Stimulated activated CD8-positive, alpha-beta memory T cell treated with anti-CD3 and anti-CD28 coated beads, Interleukin-15, amount 100 ng/mL, for 24 hours (primary cell): ENCODE data around the gene MAG.

Experiments used
- DNase-seq: peaks from one replicate; pipeline ENCODE4 v3.0.0-alpha.2; 2020; ENCODE audit warnings: low read depth

Gene MAG

DNA sequence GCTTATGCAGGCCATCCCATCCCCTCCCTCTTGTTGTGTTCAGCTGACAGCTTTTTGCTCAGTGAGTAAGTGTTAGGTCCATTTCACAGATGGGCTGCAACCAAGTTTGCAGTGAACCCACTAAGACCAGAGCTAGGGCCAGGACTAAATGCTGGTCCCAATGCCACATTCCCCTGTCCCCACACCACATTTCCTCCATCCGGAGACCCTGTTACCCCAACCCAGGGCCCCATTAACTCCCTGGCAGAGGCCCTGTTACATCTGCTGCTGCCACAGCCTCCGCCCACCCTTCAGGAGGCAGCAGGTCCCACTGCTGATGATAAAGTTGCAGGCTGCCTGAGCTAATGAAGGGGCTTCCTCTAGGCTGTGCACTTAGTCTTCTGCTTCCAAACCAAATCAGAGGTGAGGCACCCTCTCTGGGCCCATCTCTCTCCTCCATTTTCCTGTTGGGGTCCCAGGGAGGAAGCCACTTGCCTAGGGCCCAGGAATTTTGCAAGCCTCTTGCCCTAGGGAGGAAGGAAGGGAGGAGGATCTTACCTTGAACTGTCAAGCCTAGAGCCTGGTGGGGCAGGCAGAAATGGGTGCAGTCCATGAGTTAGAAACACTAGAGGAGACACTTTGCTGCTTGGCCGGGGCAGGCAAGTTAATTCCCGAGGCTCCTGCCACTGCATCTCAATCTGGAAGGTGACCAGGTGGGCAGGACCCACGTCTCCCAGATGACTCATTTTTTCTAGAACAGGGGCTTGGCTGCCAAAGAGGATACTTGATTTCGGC, 26.6 kb upstream of the MAG start:
- no peak for DNase-seq

DNA sequence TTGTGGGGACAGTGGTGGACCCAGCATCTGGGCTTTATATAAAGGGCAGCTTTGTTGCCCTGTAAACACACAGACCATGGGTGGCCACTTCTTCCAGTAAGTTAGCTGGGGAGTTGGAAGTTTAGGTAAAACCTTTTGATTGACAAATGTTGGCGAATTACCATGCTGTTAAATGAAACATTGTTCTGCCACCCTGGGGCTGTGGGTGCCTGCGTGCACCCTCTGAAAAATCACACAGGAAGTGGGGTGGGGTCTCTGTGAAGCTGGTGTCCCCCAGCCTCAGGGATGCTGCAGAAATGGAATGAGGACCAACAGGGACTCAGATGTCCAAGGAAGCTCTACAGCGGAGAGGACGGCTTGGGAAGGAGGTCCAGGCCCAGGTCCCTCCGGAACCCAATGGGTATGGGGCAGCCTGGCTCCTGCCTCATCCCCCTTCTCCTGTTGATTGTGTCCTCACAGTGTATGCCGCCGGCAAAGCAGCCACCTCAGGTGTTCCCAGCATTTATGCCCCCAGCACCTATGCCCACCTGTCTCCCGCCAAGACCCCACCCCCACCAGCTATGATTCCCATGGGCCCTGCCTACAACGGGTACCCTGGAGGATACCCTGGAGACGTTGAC, 26.0 kb upstream of the MAG start:
- no peak for DNase-seq

DNA sequence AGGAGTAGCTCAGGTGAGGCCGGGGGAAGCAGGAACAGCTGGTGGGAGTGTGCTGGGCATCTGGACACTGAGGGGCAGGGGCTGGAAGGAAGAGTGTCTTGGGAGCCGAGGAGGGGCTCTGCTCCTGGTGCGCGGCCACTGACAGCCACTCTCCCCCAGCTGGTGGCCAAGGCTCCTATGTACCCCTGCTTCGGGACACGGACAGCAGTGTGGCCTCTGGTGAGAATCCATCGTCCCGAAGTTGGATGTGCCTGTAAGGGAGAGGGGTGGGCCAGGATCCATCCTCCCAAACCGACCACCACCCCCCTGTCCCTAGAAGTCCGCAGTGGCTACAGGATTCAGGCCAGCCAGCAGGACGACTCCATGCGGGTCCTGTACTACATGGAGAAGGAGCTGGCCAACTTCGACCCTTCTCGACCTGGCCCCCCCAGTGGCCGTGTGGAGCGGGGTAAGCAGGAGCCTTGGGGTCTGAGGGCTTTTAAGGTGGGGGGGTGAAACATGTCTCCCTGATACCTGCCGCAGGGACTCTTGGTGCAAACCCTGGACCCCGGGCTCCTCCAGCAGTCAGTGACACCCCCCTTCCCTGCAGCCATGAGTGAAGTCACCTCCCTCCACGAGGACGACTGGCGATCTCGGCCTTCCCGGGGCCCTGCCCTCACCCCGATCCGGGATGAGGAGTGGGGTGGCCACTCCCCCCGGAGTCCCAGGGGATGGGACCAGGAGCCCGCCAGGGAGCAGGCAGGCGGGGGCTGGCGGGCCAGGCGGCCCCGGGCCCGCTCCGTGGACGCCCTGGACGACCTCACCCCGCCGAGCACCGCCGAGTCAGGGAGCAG, 25.2 kb upstream of the MAG start:
- DNase-seq, result no peak

DNA sequence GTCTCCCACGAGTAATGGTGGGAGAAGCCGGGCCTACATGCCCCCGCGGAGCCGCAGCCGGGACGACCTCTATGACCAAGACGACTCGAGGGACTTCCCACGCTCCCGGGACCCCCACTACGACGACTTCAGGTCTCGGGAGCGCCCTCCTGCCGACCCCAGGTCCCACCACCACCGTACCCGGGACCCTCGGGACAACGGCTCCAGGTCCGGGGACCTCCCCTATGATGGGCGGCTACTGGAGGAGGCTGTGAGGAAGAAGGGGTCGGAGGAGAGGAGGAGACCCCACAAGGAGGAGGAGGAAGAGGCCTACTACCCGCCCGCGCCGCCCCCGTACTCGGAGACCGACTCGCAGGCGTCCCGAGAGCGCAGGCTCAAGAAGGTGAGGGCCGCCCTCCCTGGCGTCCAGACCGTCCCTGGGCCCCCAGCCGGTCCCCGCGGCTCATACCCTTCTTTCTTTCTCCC, 24.6 kb upstream of the MAG start:
- DNase-seq, result peak; percentile 33

DNA sequence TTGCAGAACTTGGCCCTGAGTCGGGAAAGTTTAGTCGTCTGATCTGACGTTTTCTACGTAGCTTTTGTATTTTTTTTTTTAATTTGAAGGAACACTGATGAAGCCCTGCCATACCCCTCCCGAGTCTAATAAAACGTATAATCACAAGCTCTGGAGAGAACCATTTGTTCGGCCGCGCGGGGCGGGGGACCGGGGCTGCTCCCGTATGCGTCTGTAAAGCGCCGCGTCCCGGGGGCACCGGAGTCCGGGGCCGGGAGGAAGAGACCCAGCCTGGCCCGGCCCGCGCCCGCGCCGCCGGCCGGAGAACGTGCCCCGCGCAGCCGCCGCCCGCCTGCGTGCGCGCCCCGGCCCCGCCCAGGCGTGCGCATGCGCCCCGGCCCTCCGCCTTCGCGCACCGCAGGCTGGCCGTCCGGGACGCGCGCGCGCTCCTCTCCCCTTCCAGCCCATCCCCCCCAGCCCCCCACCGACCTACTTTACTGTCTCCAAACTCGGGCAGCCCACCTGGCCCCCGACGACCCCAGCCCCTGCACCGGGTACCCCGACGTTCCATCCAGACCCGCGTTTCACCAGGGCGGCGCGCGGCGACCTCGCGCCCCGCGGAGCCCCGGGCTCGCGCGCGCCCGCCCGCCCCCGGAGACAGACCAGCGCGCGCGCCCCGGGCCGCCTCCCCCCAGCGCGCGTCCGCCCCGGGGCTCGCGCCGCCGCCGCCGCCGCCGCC, 24.0 kb upstream of the MAG start:
- peak; percentile 64 for DNase-seq

DNA sequence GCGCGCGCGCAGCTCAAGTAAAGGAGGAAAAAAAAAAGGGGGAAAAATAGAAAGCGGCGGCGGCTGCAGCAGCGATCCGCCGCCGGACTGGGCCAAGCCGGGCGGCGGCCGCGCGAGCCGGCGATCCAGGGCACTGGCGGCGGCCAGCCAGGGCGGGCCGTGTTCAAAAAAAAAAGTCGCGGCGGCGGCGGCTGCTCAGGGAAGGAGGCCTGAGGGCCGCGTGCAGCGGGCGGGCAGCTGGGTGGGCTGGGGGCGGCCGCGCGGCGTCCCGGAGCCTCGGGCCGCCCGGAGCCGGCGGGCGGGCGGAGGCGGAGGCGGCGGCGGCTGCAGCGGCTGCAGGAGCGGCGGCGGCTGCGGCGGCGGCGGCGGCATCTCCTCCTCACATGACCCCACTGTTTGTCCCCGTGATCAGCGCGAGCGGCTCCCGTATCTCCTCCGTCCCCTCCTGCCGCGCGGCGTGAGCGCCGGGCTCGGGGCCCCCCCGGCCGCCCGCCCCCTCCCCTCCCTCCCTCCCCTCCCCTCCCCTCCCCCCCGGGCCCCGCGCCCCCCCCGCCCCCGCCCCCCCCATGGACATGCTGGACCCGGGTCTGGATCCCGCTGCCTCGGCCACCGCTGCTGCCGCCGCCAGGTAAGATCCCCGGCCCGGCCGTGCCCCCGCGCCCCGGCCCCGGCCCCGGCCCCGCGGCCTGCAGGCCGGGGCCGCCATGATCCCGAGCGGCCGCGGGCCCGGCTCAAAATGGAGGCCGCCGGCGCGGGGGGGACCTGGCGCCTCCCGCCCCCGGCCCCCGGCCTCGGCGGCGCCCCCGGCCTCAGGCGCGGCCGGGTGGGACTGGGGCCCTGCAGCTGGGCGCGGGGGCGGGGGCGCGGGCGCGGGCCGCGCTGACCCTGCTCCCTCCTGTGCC, 23.2 kb upstream of the MAG start, which contains the start of gene USF2:
Gene USF2, plus strand, starts transcription at position 427 of the 902 bp plus-strand sequence. Its CDS starts 140 bp downstream, at position 567.
- DNase-seq, result no peak

DNA sequence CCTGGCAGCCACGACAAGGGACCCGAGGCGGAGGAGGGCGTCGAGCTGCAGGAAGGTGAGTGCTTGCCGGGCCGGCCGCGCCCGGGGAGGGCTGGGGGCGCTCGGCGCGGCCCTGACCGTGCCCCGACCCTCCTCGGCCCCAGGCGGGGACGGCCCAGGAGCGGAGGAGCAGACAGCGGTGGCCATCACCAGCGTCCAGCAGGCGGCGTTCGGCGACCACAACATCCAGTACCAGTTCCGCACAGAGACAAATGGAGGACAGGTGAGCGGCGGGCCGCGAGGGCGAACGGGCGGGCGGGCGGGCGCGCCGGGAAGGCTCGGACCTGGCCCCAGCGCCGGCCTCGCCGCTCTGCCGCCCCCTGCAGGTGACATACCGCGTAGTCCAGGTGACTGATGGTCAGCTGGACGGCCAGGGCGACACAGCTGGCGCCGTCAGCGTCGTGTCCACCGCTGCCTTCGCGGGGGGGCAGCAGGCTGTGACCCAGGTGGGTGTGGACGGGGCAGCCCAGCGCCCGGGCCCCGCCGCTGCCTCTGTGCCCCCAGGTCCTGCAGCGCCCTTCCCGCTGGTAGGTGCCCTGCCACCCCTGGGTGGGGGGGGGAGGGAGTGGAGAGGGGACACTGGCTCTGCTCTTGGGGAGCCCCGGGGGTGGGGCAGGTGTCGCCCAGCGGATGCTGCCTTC, 22.4 kb upstream of the MAG start:
- DNase-seq, result peak; percentile 37

DNA sequence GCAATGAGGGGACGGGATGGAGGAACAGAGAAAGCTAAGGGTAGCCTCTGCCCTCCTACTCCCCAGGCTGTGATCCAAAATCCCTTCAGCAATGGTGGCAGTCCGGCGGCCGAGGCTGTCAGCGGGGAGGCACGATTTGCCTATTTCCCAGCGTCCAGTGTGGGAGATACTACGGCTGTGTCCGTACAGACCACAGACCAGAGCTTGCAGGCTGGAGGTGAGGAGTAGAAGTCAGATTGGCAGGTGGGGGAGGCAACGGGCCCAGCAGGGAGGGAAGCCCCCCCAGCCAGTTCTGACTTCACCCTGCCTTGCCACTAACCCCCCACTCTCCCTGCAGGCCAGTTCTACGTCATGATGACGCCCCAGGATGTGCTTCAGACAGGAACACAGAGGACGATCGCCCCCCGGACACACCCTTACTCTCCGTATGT, 21.6 kb upstream of the MAG start:
- no peak for DNase-seq

DNA sequence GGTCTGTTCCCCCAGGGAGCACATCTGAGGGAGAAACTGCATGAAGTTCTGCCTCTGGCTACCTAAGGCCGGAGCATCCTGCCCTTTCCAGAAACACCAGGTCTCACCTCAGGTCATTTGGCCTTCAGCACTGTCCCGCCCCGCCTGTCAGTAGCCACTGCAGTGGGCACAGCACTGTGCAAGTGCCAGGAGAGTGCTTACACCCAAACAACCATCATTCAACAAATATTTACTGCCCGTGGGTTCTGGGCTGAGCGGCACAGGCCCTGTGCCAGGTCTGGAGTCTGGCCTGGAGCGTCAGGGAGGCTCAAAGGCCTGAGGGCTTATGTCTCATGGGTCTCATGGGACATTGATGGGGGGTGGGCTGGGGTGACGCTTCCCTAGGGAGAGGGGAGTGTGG, 20.4 kb upstream of the MAG start:
- DNase-seq, result no peak

DNA sequence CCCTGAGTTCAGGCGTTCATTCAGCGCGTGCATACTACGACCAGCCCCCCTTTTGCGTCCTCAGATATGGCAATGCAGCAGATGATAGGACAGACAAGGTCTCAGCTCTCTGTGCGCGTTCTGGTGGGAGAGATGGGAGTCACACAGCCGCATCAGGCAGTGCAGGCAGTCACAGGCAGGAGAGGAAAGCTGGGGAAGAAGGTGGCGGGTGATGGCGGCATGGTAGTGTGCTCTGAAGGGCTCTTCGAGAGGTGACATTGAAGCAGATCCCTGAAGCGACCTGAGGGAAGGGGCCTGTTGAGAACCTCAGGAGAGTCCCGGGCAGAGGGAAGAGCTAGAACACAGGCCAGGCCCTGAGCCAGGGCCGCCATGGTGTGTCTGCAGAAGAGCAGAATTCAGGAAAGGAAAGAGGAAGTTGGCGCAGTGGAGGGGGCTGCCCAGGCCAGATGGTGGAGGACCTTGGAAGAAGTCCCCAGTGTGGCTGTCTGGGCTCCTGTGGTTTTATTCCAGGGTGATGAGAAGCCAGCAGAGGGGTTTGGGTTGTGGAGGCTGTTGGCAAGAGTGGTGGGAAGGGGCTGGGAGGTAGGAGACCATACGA, 19.7 kb upstream of the MAG start:
- no peak for DNase-seq

DNA sequence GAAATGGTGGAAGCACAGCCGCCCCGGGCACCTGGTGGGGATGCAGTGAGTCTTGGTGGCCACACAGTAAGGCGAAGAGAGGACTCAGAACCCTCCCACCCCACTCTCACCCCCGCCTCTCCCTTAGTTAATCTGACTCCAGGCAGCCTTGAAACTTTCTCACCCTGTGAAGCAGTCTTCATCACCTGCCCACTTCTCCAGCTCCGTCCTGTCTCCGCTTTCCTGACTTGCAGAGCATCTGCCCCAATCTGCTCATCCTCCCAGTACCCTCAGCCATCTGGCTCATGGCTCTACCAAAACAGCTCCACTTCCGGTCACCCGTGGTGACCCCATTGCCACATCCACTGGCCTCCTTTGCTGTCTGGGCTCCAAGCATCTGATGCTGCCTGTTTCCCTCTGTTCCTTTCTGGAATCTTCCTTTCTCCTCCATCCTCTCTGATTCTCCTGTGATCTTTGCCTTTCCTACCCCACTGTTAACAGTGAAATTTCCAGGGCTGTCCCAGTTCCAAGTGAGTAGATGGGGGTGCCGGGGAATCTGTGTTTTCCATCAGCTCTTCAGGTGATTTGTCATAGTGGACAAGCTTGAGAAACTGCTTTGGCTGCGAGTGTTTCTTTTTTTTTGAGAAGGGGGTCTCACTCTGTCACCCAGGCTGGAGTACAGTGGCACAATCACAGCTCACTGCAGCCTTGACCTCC, 18.9 kb upstream of the MAG start:
- DNase-seq, result no peak

DNA sequence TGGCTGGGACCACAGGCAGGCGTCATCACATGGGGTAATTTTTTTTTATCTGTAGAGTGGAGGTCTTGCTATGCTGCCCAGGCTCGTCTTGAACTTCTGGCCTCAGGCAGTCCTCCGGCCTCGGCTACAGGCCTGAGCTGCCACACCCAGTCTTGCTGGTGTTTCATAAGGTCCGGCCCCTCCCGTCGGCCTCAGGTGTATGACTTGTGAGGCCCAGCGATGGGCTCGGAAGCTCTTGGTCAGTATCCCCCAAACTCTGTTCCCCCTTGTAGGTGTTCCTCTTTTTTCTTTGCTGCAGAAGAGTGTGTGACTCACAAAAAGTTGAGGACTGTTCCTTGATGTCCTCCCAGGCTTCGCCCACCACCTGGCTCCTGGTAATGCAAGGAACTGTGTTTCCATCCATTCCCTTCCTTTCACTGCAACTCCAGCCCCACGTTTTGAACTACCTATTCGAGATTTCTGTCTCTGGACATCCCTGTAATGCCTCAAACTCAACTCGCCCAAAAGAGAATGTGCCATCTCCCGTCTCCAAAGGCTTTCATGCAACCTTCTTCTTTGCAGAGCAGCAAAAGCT, 18.2 kb upstream of the MAG start:
- no peak for DNase-seq

DNA sequence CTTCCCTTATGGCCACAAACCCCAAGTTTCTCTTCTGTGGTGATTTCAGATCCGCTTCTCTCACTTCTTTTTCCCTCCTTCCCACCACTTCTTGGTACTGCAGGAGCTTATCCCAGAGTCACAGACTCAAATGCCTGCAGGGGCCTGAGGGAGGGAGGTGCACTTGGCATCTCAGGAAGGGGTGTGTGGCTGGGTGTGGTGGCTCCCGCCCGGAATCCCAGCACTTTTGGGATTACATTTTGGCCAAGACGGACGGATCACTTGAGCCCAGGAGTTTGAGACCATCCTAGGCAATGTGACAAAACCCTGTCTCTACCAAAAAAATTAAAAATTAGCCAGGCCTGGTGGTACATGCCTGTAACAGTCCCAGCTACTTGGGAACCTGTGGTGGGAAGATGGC, 17.6 kb upstream of the MAG start:
- DNase-seq, result no peak

DNA sequence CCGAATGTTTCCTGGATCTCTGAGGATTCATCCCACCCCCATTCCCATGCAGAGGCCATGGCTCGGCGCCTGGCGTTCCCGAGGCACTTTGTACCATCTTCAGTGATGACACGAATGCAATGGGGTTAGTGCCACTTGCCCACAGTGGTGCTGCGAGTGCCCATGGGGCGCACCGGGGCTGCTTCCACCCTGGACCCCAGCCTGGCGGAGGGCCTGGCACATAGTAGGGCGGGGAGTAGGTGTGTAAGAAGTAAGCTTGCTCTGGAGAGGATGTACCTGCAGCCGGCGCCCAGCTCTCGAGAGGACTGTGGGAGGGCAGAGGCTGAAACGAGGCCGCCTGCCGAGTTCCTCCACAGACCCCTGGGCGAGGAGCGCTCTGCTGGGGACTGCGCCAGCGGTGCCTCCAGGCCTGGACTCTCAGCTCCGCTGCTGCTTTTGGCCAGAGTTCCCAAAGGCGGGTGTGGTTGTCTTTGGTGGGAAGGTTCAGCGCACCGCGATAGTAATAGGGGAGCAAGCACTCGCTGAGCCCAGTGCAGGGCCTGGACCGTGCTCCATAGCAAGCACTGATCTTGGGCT, 15.2 kb upstream of the MAG start:
- DNase-seq, result no peak

DNA sequence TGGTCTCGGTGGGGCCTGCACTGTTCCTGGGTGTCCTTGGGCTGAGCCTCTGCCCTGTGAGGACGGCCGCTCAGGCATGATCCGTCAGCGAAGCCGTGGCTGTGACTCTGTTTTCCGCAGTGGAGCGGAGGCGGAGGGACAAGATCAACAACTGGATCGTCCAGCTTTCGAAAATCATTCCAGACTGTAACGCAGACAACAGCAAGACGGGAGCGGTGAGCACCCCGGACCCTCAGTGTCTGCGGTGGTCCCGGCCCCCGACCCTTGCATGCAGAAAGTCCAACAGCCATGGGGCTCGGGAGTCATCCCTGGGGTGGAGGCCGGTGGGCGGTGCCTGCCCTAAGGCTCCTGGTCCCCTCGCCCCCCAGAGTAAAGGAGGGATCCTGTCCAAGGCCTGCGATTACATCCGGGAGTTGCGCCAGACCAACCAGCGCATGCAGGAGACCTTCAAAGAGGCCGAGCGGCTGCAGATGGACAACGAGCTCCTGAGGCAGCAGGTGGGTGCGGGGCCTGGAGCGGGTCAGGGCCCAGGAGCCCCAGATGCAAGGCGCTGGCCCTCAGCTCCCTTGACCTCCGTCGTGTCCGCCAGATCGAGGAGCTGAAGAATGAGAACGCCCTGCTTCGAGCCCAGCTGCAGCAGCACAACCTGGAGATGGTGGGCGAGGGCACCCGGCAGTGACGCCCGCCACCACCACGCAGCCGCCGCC, 13.2 kb upstream of the MAG start:
- no peak for DNase-seq

DNA sequence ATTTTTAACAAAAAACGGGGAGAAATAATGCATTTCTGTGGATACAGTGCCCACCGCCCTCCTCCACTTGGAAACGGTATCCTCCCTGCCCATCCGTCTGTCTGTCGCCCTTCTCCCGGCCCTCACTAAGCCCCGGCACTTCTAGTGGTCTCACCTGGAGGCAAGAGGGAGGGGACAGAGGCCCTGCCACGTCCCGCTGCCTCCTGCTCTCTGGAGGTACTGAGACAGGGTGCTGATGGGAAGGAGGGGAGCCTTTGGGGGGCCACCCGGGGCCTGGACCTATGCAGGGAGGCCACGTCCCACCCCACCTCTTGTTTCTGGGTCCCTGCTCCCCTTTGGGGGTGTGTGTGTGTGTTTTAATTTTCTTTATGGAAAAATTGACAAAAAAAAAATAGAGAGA, 12.6 kb upstream of the MAG start:
- no peak for DNase-seq

DNA sequence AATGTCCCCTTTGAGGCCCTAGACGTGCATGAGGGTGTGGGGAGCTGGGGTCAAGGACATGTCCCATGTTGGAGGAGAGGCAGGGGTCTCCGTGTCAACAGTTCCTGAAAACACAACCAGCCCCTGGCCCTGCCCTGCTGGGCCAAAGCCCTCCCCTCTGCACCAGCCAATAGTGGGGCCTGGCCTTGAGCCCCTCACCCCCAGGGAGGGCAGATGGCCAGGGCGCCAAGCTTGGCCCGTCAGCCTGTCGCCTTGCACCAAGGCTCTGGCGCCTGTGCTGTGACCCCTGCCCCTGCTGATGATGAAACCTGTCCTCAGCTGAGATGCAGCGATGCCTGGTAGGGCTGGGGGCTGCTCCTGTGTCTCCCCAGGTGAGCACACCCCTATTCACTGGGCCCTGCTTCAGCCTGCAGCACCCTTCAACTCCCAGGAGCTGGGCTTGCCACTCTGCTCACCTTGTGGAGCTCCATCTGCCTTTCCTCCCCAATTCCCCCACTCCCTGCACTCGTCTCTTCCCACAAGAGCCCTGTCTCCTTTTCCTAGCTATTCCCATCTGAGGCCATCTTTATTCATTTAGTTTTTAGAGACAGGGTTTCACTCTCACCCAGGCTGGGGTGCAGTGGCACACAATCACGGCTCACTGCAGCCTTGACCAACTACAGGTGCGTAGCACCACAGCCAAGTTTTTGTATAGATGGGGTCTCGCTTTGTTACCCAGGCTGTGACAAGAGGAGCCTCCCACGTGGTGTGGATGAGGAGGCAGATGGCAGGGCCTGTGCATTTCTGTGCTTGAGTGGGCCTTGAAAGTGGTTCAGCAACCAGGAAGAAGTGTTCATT, 11.8 kb upstream of the MAG start:
- DNase-seq, result no peak
